ENCODE measurements around the gene QRICH1. TPM values are rescaled to one million over a fixed set of nuclear protein-coding genes. Genes with fewer than 3 reads are reported as not detected.

The QRICH1 gene
- total and polyA plus RNA-seq, 2 of the 13 experiments (the other 11 are each of a cell fraction or from before 2014, with no cell fraction given): 52.6 to 102 TPM

GRCh38 chr3:49093853-49094767 lies at the start of gene QRICH1 (continued):
- TF ChIP-seq MBD4 (IDR thresholded peaks at IDR 0.05; ENCODE audit: borderline replicate concordance, low read length) (no peak), PRMT3 (CRISPR knock-in tag; IDR thresholded peaks at IDR 0.05; ENCODE audit: borderline replicate concordance, low read depth) (no peak), PRDM10 (CRISPR knock-in tag; IDR thresholded peaks at IDR 0.05; ENCODE audit: low read depth) (0 out of 2 replicates have a peak, but pooled peaks have one; percentile 50), PTBP1 (IDR thresholded peaks at IDR 0.05; ENCODE audit: low read depth, low read length, poor library complexity, severe bottlenecking) (peak; percentile 72), EZH2 (conservative IDR thresholded peaks at IDR 0.05; ENCODE audit: low read depth, low read length) (no peak), ZNF142 (CRISPR knock-in tag; IDR thresholded peaks at IDR 0.05) (peak; percentile 15; the same call in 1 of the 2 replicates), ZNF251 (CRISPR knock-in tag; IDR thresholded peaks at IDR 0.05) (no peak; the same call in 1 of the 2 replicates), CREB3 (CRISPR knock-in tag; IDR thresholded peaks at IDR 0.05) (no peak), MAFG (CRISPR knock-in tag; IDR thresholded peaks at IDR 0.05) (no peak), ETV6 (CRISPR knock-in tag; conservative IDR thresholded peaks at IDR 0.05) (peak; percentile 13; the same call in 1 of the 2 replicates), ZKSCAN8 (CRISPR knock-in tag; IDR thresholded peaks at IDR 0.05; ENCODE audit: borderline replicate concordance) (peak; percentile 19; the same call in 1 of the 2 replicates), MIER3 (CRISPR knock-in tag; IDR thresholded peaks at IDR 0.05; ENCODE audit: borderline replicate concordance) (0 out of 2 replicates have a peak, but pooled peaks have one; percentile 24), MEIS1 (CRISPR knock-in tag; IDR thresholded peaks at IDR 0.05; ENCODE audit: borderline replicate concordance) (peak; percentile 28; the same call in 1 of the 2 replicates)

All from HepG2 (cell line).